ENCODE data around the gene DNAJC6.

- TF ChIP-seq EZH2 (IDR thresholded peaks at IDR 0.05; ENCODE audit: insufficient read depth, poor library complexity, severe bottlenecking) (no peak), EZH2phosphoT487 (IDR thresholded peaks at IDR 0.05; ENCODE audit: insufficient read depth, low read depth) (no peak)
Measured at GRCh38 chr1:65346190-65346589, 36.8 kb downstream of the DNAJC6 start.
